Trophoblast cell (in vitro differentiated cells and primary cell): ENCODE data around the gene KLK5.

Experiments used
- DNase-seq, 2 donors: peaks; one replicate each; pipeline ENCODE4 v3.0.0-alpha.2; 2016
- H2AFZ ChIP-seq: 2 replicates; pipeline ENCODE4 v1.6.1; 2013; ENCODE audit warnings: low read length, moderate library complexity, mild to moderate bottlenecking; ENCODE audit not compliant: insufficient read depth, poor library complexity
- H2AK5ac ChIP-seq: 2 replicates; pipeline ENCODE4 v1.6.1; 2013; ENCODE audit warnings: mild to moderate bottlenecking, low read length
- H2BK120ac ChIP-seq: 2 replicates; pipeline ENCODE4 v1.6.1; 2013; ENCODE audit warnings: low read length, mild to moderate bottlenecking, moderate library complexity; ENCODE audit not compliant: insufficient read depth, poor library complexity
- H2BK12ac ChIP-seq: 2 replicates; pipeline ENCODE4 v1.6.1; 2013; ENCODE audit warnings: mild to moderate bottlenecking, low read length, moderate library complexity
- H2BK5ac ChIP-seq: 2 replicates; pipeline ENCODE4 v1.6.1; 2013; ENCODE audit warnings: low read length, low read depth, moderate library complexity, mild to moderate bottlenecking; ENCODE audit not compliant: poor library complexity
- H3K14ac ChIP-seq: 2 replicates; pipeline ENCODE4 v1.6.1; 2013; ENCODE audit warnings: mild to moderate bottlenecking, low read length
- H3K18ac ChIP-seq: 2 replicates; pipeline ENCODE4 v1.6.1; 2013; ENCODE audit warnings: mild to moderate bottlenecking, low read length
- H3K23ac ChIP-seq: 2 replicates; pipeline ENCODE4 v1.6.1; 2013; ENCODE audit warnings: low read length
- H3K27ac ChIP-seq: 2 replicates; pipeline ENCODE4 v1.5.1; 2013; ENCODE audit warnings: low read depth, mild to moderate bottlenecking, inconsistent platforms, low read length, moderate library complexity
- H3K27me3 ChIP-seq: 2 replicates; pipeline ENCODE4 v1.6.1; 2013; ENCODE audit warnings: inconsistent platforms, mild to moderate bottlenecking, low read length, moderate library complexity; ENCODE audit not compliant: insufficient read depth
- H3K36me3 ChIP-seq, 2 experiments: 1 replicate in 1 of 2; 2 replicates in 1 of 2; pipeline ENCODE4 v1.6.1; 2013; ENCODE audit warnings: low read length in 2 of 2, mild to moderate bottlenecking in 2 of 2, moderate library complexity in 1 of 2; ENCODE audit not compliant: insufficient read depth in 2 of 2, control insufficient read depth in 1 of 2
- H3K4ac ChIP-seq: 2 replicates; pipeline ENCODE4 v1.6.1; 2013; ENCODE audit warnings: low read depth, mild to moderate bottlenecking, low read length, moderate library complexity
- H3K4me1 ChIP-seq, 2 experiments: 1 replicate in 1 of 2; 2 replicates in 1 of 2; pipeline ENCODE4 v1.6.1; 2013; ENCODE audit warnings: low read length in 2 of 2, mild to moderate bottlenecking in 2 of 2, moderate library complexity in 1 of 2; ENCODE audit not compliant: insufficient read depth in 2 of 2, control insufficient read depth in 1 of 2
- H3K4me2 ChIP-seq: 2 replicates; pipeline ENCODE4 v1.6.1; 2013; ENCODE audit warnings: inconsistent platforms, mild to moderate bottlenecking, low read length, moderate library complexity
- H3K4me3 ChIP-seq: 2 replicates; pipeline ENCODE4 v1.5.1; 2013; ENCODE audit warnings: mild to moderate bottlenecking, low read depth, low read length, inconsistent platforms
- H3K79me1 ChIP-seq: one replicate; pipeline ENCODE4 v1.6.1; 2013; ENCODE audit warnings: low read length
- H3K79me2 ChIP-seq: 2 replicates; pipeline ENCODE4 v1.6.1; 2013; ENCODE audit warnings: low read length, mild to moderate bottlenecking; ENCODE audit not compliant: control insufficient read depth, insufficient read depth, poor library complexity
- H3K9ac ChIP-seq: 2 replicates; pipeline ENCODE4 v1.6.1; 2013; ENCODE audit warnings: mild to moderate bottlenecking, low read length
- H3K9me3 ChIP-seq: 2 replicates; pipeline ENCODE4 v1.6.1; 2013; ENCODE audit warnings: low read depth, mild to moderate bottlenecking, control low read depth, inconsistent platforms, low read length; ENCODE audit not compliant: insufficient read depth
- H4K12ac ChIP-seq: 2 replicates; pipeline ENCODE4 v1.6.1; 2013; ENCODE audit warnings: low read depth, mild to moderate bottlenecking, low read length, moderate library complexity
- H4K8ac ChIP-seq: 2 replicates; pipeline ENCODE4 v1.6.1; 2013; ENCODE audit warnings: low read depth, mild to moderate bottlenecking, low read length, moderate library complexity
- H4K91ac ChIP-seq: one replicate; pipeline ENCODE4 v1.6.1; 2013; ENCODE audit warnings: low read depth, mild to moderate bottlenecking, low read length, moderate library complexity
- WGBS: extraction: QIAGEN DNeasy Blood & Tissue Kit; methylation state at CpG from one replicate; pipeline ENCODE4 v1.1.7; 2013; ENCODE audit warnings: missing lambda C conversion rate; ENCODE audit not compliant: insufficient read length, insufficient coverage; ENCODE audit errors: extremely low coverage; 5-methylcytosine and 5-hydroxymethylcytosine counted together

Gene KLK5

GRCh38 chr19:50916069-50916468, 36.8 kb downstream of the KLK5 start:
- Histone ChIP-seq H3K4me1 (no peaks in the 10 kb centered on the region), H3K27ac (no peak overlapping the region), H3K27me3 (peaks cover 19% of the 10 kb centered on the region), H3K36me3 (no peaks in the 10 kb centered on the region), H3K79me1 (no peaks in the 10 kb centered on the region), H2AK5ac (no peak overlapping the region), H4K8ac (no peak overlapping the region), H2BK12ac (no peak overlapping the region), H3K23ac (no peak overlapping the region), H2BK5ac (no peak overlapping the region), H3K14ac (no peak overlapping the region), H4K91ac (no peak overlapping the region), H3K79me2 (no peaks in the 10 kb centered on the region), H4K12ac (no peak overlapping the region), H3K18ac (no peak overlapping the region), H3K9ac (no peak overlapping the region), H3K4me2 (no peak overlapping the region), H2BK120ac (no peak overlapping the region), H3K4ac (no peak overlapping the region), H2AFZ (no peak overlapping the region), H3K4me3 (no peak overlapping the region), H3K9me3 (peaks cover 2% of the 10 kb centered on the region)
- no CpG with 5 or more reads among the region's 2 CpGs for WGBS
- DNase-seq, result no peak

- no peak overlapping the region for H3K4ac ChIP-seq
- DNase-seq, result no peak
- no peaks in the 10 kb centered on the region for H3K36me3 ChIP-seq
- no peaks in the 10 kb centered on the region for H3K79me1 ChIP-seq
- H3K27me3 ChIP-seq, result peaks cover 21% of the 10 kb centered on the region
- H2AK5ac ChIP-seq, result no peak overlapping the region
- no peak overlapping the region for H3K23ac ChIP-seq
- H4K12ac ChIP-seq, result no peak overlapping the region
- no peak overlapping the region for H2BK12ac ChIP-seq
- peaks cover 0 to 4% of the 10 kb centered on the region in 2 experiments for H3K4me1 ChIP-seq
- no peak overlapping the region for H3K4me3 ChIP-seq
- WGBS, result no CpG with 5 or more reads among the region's 29 CpGs
- no peaks in the 10 kb centered on the region for H3K79me2 ChIP-seq
- no peak overlapping the region for H4K8ac ChIP-seq
- no peak overlapping the region for H4K91ac ChIP-seq
- H2BK120ac ChIP-seq, result no peak overlapping the region
- H3K27ac ChIP-seq, result no peak overlapping the region
- no peak overlapping the region for H3K4me2 ChIP-seq
- no peak overlapping the region for H3K14ac ChIP-seq
- H2BK5ac ChIP-seq, result no peak overlapping the region
- H2AFZ ChIP-seq, result no peak overlapping the region
- H3K9me3 ChIP-seq, result peaks cover 14% of the 10 kb centered on the region
- no peak overlapping the region for H3K9ac ChIP-seq
- H3K18ac ChIP-seq, result no peak overlapping the region
Observed at GRCh38 chr19:50912727-50913716, 39.8 kb downstream of the KLK5 start.

DNA sequence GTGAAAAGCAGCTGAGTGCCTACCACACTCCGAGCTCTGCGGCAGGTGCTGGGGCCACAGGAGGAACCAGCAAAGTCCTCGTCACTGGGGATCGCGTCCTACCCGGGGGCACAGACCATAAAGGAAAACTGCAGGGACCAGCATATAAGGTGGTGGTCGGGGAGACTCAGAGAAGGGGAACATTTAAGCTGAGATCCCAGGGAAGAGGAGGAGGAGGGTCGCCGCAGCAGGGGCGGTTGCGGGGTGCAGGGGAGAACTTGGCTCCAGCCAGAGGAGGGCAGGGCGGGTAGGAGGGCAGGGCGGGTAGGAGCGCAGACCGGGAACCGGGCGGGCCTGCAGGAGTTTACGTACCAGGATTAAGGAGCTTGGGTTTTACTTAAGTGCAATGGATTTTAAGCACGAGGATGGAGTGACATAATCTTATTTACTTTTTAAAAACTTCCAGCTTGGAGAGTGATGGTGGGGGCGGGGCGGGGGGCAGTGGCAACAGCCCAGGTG, 40.7 kb downstream of the KLK5 start:
- no peak overlapping the region for H4K8ac ChIP-seq
- no peak overlapping the region for H3K4me3 ChIP-seq
- H2AFZ ChIP-seq, result no peak overlapping the region
- H3K27me3 ChIP-seq, result peaks cover 21% of the 10 kb centered on the region
- H4K91ac ChIP-seq, result no peak overlapping the region
- DNase-seq, result no peak
- H3K27ac ChIP-seq, result no peak overlapping the region
- no peak overlapping the region for H2BK120ac ChIP-seq
- whole genome bisulfite sequencing, result no CpG with 5 or more reads among the region's 21 CpGs
- H3K36me3 ChIP-seq, result no peaks in the 10 kb centered on the region
- no peak overlapping the region for H3K23ac ChIP-seq
- no peak overlapping the region for H3K18ac ChIP-seq
- no peak overlapping the region for H2AK5ac ChIP-seq
- H3K14ac ChIP-seq, result no peak overlapping the region
- peaks cover 0 to 4% of the 10 kb centered on the region in 2 experiments for H3K4me1 ChIP-seq
- no peaks in the 10 kb centered on the region for H3K79me2 ChIP-seq
- no peak overlapping the region for H3K4me2 ChIP-seq
- H3K79me1 ChIP-seq, result no peaks in the 10 kb centered on the region
- peaks cover 14% of the 10 kb centered on the region for H3K9me3 ChIP-seq
- H2BK5ac ChIP-seq, result no peak overlapping the region
- no peak overlapping the region for H3K4ac ChIP-seq
- H4K12ac ChIP-seq, result no peak overlapping the region
- no peak overlapping the region for H3K9ac ChIP-seq
- no peak overlapping the region for H2BK12ac ChIP-seq

DNA sequence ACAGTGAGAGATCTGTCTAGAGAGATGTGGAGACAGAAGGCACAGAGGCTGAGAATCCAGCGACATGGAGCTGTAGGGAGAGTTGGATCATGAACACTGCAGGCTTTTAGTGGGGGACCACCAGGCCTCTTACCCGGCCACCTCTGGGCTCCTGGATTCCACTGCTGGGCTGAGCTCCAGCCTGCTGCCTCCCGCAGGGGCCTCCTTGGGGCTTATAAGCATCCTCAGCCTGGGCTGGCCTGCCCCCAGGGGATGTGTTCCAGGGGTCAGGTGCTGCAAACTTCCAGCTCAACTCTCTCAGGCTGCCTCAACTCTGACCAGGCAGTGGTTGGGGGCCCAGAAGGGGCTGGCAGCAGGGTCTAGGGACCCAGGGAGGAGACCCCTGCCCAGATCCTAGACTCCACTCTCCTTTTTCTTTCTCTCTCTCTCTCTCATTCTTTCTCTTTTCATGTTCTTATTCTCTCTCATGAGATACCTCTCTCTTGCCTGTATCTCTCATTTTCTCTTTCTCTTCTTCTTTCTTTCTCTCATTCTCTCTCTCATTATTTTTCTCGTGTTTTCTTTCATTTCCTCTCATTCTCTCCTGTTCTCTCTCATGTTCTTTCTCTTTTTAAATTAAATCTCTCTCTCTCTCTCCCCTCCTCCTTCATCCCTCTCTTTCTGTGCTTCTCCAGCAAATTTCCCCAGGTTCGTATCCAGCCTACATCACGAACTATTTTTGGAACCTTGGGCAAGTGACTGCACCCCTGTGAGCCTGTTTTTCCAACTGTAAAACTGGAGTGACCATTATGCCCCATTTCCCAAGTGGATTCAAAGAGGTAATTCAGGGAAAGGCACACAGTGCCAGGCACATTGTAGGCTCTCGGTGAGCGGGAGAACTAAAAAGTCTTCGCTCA, 41.4 kb downstream of the KLK5 start, which contains the start of gene KLK4:
Gene KLK4 (minus strand): TSS at position 190 of the 896 bp plus-strand sequence. CDS start 657 bp downstream, outside the sequence.
- WGBS, result 100% methylated on average over 1 of the region's 9 CpGs
- H3K9me3 ChIP-seq, result peaks cover 14% of the 10 kb centered on the region
- no peaks in the 10 kb centered on the region for H3K36me3 ChIP-seq
- no peak within 1 kb of the TSS for H2AK5ac ChIP-seq
- no peak within 1 kb of the TSS for H4K8ac ChIP-seq
- H3K4me1 ChIP-seq, result peaks cover 0 to 4% of the 10 kb centered on the region in 2 experiments
- H3K27me3 ChIP-seq, result peaks cover 23% of the 10 kb centered on the region
- H2BK5ac ChIP-seq, result no peak within 1 kb of the TSS
- no peak within 1 kb of the TSS for H3K9ac ChIP-seq
- no peak within 1 kb of the TSS for H2AFZ ChIP-seq
- H4K91ac ChIP-seq, result no peak within 1 kb of the TSS
- no peak for DNase-seq
- H3K27ac ChIP-seq, result no peak within 1 kb of the TSS
- H3K4me2 ChIP-seq, result no peak within 1 kb of the TSS
- no peak within 1 kb of the TSS for H3K4ac ChIP-seq
- no peaks in the 10 kb centered on the region for H3K79me1 ChIP-seq
- H4K12ac ChIP-seq, result no peak within 1 kb of the TSS
- H2BK12ac ChIP-seq, result no peak within 1 kb of the TSS
- no peak within 1 kb of the TSS for H3K4me3 ChIP-seq
- no peak within 1 kb of the TSS for H3K23ac ChIP-seq
- H3K14ac ChIP-seq, result no peak within 1 kb of the TSS
- no peaks in the 10 kb centered on the region for H3K79me2 ChIP-seq
- no peak within 1 kb of the TSS for H2BK120ac ChIP-seq
- no peak within 1 kb of the TSS for H3K18ac ChIP-seq
